ENCODE measurements around the gene RASSF1.
A peak's percentile ranks its signal among the peaks of the same experiment; 100 is the strongest.
"Not testable (repeated sequence)": the region's sequence is repeated elsewhere in the genome, so short reads cannot be mapped to it uniquely, and the experiment has no call there.

The RASSF1 gene

GRCh38 chr3:50299638-50299928 lies 41.1 kb downstream of the RASSF1 start:
- FAIRE-seq: no peak

- FAIRE-seq: peak; percentile 95
Measured at GRCh38 chr3:50298836-50299637, 41.6 kb downstream of the RASSF1 start, which contains the start of the genes HYAL3 and NAA80. TSS of gene HYAL3 (minus strand) at chr3:50299405. CDS start at chr3:50295602, 3,803 bp downstream. TSS of gene NAA80 (minus strand) at chr3:50299405. CDS start at chr3:50297463, 1,942 bp downstream.

GRCh38 chr3:50297896-50298725 lies 42.5 kb downstream of the RASSF1 start:
- no peak for FAIRE-seq

GRCh38 chr3:50297384-50297775 lies 43.3 kb downstream of the RASSF1 start:
- no peak for FAIRE-seq

GRCh38 chr3:50296721-50297383 lies 43.8 kb downstream of the RASSF1 start:
- no peak for FAIRE-seq

GRCh38 chr3:50295553-50296431 lies 44.8 kb downstream of the RASSF1 start:
- no peak for FAIRE-seq

- no peak for FAIRE-seq
Measured at GRCh38 chr3:50294492-50295403, 45.9 kb downstream of the RASSF1 start.

GRCh38 chr3:50294089-50294488 lies 46.5 kb downstream of the RASSF1 start:
- FAIRE-seq: no peak

- FAIRE-seq: no peak
Measured at GRCh38 chr3:50293079-50293801, 47.4 kb downstream of the RASSF1 start.

GRCh38 chr3:50292159-50293078 lies 48.2 kb downstream of the RASSF1 start, which contains the start of gene IFRD2:
TSS of gene IFRD2 (minus strand) at chr3:50292429. CDS start at chr3:50292274, 155 bp downstream.
- peak; percentile 98 for FAIRE-seq

GRCh38 chr3:50290161-50290641 lies 50.4 kb downstream of the RASSF1 start:
- no peak for FAIRE-seq

- FAIRE-seq: no peak
Measured at GRCh38 chr3:50289130-50289529, 51.5 kb downstream of the RASSF1 start.

GRCh38 chr3:50288387-50289007 lies 52.1 kb downstream of the RASSF1 start:
- no peak for FAIRE-seq

- no peak for FAIRE-seq
Measured at GRCh38 chr3:50287262-50287661, 53.4 kb downstream of the RASSF1 start.

- FAIRE-seq: no peak
Measured at GRCh38 chr3:50286322-50287227, 54.1 kb downstream of the RASSF1 start.

- not testable (repeated sequence) for FAIRE-seq
Measured at GRCh38 chr3:50284121-50284520, 56.5 kb downstream of the RASSF1 start.
